ENCODE results near the gene ARHGAP26. TPM values are rescaled to one million over a fixed set of nuclear protein-coding genes. Genes with fewer than 3 reads are reported as not detected.

The ARHGAP26 gene
- total and polyA plus RNA-seq, 4 donors = 1.8 to 16.7 (median 4.1) TPM

GRCh38 chr5:143036146-143036927 lies 266.2 kb downstream of the ARHGAP26 start:
- H3K4me3 ChIP-seq (ENCODE audit: low read depth in 1 of 3, low read length in 3 of 3) = no peak overlapping the region
- H3K4me1 ChIP-seq (ENCODE audit: control insufficient read depth in 4 of 4, insufficient read depth in 4 of 4, low read length in 3 of 4) = no peaks in the 10 kb centered on the region
- H3K9me3 ChIP-seq (ENCODE audit: control insufficient read depth in 4 of 4, low read length in 3 of 4) = no peaks in the 10 kb centered on the region
- H3K27me3 ChIP-seq (ENCODE audit: control insufficient read depth in 4 of 4, insufficient read depth in 4 of 4, low read length in 3 of 4) = no peaks in the 10 kb centered on the region
- no peak overlapping the region for H3K27ac ChIP-seq (ENCODE audit: low read depth in 1 of 2, low read length in 2 of 2)
- TF ChIP-seq MAX (IDR thresholded peaks at IDR 0.05) (no peak), TAF1 (conservative IDR thresholded peaks at IDR 0.05) (no peak), RXRA (IDR thresholded peaks at IDR 0.05) (no peak), NR2F2 (IDR thresholded peaks at IDR 0.05) (no peak), EGR1 (IDR thresholded peaks at IDR 0.05; ENCODE audit: low read depth in 2 of 2) (no peak), GABPA (IDR thresholded peaks at IDR 0.05 in 1 of 2, conservative IDR thresholded peaks at IDR 0.05 in 1 of 2) (no peak), YY1 (IDR thresholded peaks at IDR 0.05) (no peak), RAD21 (IDR thresholded peaks at IDR 0.05) (no peak), HNF4A (conservative IDR thresholded peaks at IDR 0.05) (no peak), FOXA1 (IDR thresholded peaks at IDR 0.05) (no peak), HNF4G (IDR thresholded peaks at IDR 0.05) (no peak), CTCF (IDR thresholded peaks at IDR 0.05; ENCODE audit: low read depth, low read length, missing input control) (no peak)
- TF ChIP-seq, protein P1, sequence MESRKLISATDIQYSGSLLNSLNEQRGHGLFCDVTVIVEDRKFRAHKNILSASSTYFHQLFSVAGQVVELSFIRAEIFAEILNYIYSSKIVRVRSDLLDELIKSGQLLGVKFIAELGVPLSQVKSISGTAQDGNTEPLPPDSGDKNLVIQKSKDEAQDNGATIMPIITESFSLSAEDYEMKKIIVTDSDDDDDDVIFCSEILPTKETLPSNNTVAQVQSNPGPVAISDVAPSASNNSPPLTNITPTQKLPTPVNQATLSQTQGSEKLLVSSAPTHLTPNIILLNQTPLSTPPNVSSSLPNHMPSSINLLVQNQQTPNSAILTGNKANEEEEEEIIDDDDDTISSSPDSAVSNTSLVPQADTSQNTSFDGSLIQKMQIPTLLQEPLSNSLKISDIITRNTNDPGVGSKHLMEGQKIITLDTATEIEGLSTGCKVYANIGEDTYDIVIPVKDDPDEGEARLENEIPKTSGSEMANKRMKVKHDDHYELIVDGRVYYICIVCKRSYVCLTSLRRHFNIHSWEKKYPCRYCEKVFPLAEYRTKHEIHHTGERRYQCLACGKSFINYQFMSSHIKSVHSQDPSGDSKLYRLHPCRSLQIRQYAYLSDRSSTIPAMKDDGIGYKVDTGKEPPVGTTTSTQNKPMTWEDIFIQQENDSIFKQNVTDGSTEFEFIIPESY (IDR thresholded peaks at IDR 0.05) = no peak
- WGBS = 91% methylated on average over 4 of the region's 4 CpGs
- DNase-seq (ENCODE audit: low spot score) = no peak
- no peak overlapping the region for H3K9ac ChIP-seq (ENCODE audit: low read depth in 1 of 2, low read length in 2 of 2)
- H3K36me3 ChIP-seq (ENCODE audit: control insufficient read depth in 4 of 4, insufficient read depth in 3 of 4, low read depth in 1 of 4, low read length in 3 of 4) = peaks cover 0 to 2% (median 0%) of the 10 kb centered on the region in 4 donors

GRCh38 chr5:143037071-143037470 lies 266.9 kb downstream of the ARHGAP26 start:
- no peak overlapping the region for H3K9ac ChIP-seq (ENCODE audit: low read depth in 1 of 2, low read length in 2 of 2)
- TF ChIP-seq HNF4A (conservative IDR thresholded peaks at IDR 0.05) (no peak), NR2F2 (IDR thresholded peaks at IDR 0.05) (peak; percentile 21), SP1 (IDR thresholded peaks at IDR 0.05) (no peak)
- no peak overlapping the region for H3K27ac ChIP-seq (ENCODE audit: low read depth in 1 of 2, low read length in 2 of 2)
- no peak overlapping the region for H3K4me3 ChIP-seq (ENCODE audit: low read depth in 1 of 3, low read length in 3 of 3)
- no peak for DNase-seq (ENCODE audit: low spot score)
- peaks cover 0 to 5% (median 3%) of the 10 kb centered on the region in 4 donors for H3K36me3 ChIP-seq (ENCODE audit: control insufficient read depth in 4 of 4, insufficient read depth in 3 of 4, low read depth in 1 of 4, low read length in 3 of 4)
- H3K27me3 ChIP-seq (ENCODE audit: control insufficient read depth in 4 of 4, insufficient read depth in 4 of 4, low read length in 3 of 4) = no peaks in the 10 kb centered on the region
- no peaks in the 10 kb centered on the region for H3K9me3 ChIP-seq (ENCODE audit: control insufficient read depth in 4 of 4, low read length in 3 of 4)
- no peaks in the 10 kb centered on the region for H3K4me1 ChIP-seq (ENCODE audit: control insufficient read depth in 4 of 4, insufficient read depth in 4 of 4, low read length in 3 of 4)
- WGBS = 95% methylated on average over 3 of the region's 3 CpGs

DNA sequence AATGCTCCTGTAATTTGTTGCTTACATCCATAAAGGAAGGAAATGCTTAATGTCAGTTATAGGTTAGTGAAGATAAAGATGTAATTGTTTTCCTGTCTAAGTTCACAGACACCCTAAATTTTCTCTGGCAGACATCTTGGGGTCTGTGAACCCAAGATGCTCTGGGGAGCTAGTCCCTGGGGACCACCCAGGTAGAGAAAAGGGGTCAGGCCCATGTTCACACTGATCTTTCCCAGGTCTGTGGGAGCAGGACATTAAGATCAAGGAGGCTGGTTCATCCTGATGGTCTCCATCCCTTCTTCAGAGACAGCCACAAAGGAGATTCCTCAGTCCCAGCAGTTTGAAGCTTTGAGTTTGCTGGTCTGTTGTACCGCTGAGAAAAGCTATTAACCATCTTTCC lies 267.5 kb downstream of the ARHGAP26 start:
- DNase-seq (ENCODE audit: low spot score) = no peak
- TF ChIP-seq FOXA1 (IDR thresholded peaks at IDR 0.05) (no peak), JUND (IDR thresholded peaks at IDR 0.05) (no peak), HNF4A (conservative IDR thresholded peaks at IDR 0.05) (no peak), TAF1 (conservative IDR thresholded peaks at IDR 0.05) (no peak), CTCF (IDR thresholded peaks at IDR 0.05; ENCODE audit: low read depth, low read length, missing input control) (no peak), GABPA (IDR thresholded peaks at IDR 0.05 in 1 of 2, conservative IDR thresholded peaks at IDR 0.05 in 1 of 2) (no peak), NR2F2 (IDR thresholded peaks at IDR 0.05) (no peak), YY1 (IDR thresholded peaks at IDR 0.05) (no peak)
- no peak overlapping the region for H3K27ac ChIP-seq (ENCODE audit: low read depth in 1 of 2, low read length in 2 of 2)
- H3K36me3 ChIP-seq (ENCODE audit: control insufficient read depth in 4 of 4, insufficient read depth in 3 of 4, low read depth in 1 of 4, low read length in 3 of 4) = peaks cover 0 to 8% (median 4%) of the 10 kb centered on the region in 4 donors
- 92% methylated on average over 1 of the region's 1 CpG for WGBS
- H3K4me1 ChIP-seq (ENCODE audit: control insufficient read depth in 4 of 4, insufficient read depth in 4 of 4, low read length in 3 of 4) = no peaks in the 10 kb centered on the region
- H3K9me3 ChIP-seq (ENCODE audit: control insufficient read depth in 4 of 4, low read length in 3 of 4) = no peaks in the 10 kb centered on the region
- no peaks in the 10 kb centered on the region for H3K27me3 ChIP-seq (ENCODE audit: control insufficient read depth in 4 of 4, insufficient read depth in 4 of 4, low read length in 3 of 4)
- H3K4me3 ChIP-seq (ENCODE audit: low read depth in 1 of 3, low read length in 3 of 3) = no peak overlapping the region
- H3K9ac ChIP-seq (ENCODE audit: low read depth in 1 of 2, low read length in 2 of 2) = no peak overlapping the region

Data from liver (tissue), 9 donors.